Measurements from ENCODE around the gene HEXA.

- no peak for TF ChIP-seq CTCF (IDR thresholded peaks at IDR 0.05)
- no peak for TF ChIP-seq POLR2A (IDR thresholded peaks at IDR 0.05)
Observed at GRCh38 chr15:72404356-72404755, 28.5 kb upstream of the HEXA start.

Measured in stomach (tissue), 4 donors.